GM12878 (cell line): ENCODE measurements around the gene ZFP62. TPM values are rescaled to one million over a fixed set of nuclear protein-coding genes. Genes with fewer than 3 reads are reported as not detected.

Experiments used
- ATAC-seq: fragments of 200-7000 bp; cut with Tn5 transposase; 3 replicates; pipeline ENCODE4 v1.9.1; 2020; ENCODE audit warnings: mild to moderate bottlenecking, moderate library complexity
- BruUV-seq: library from RNA; stranded (reverse); fragments of 400-500 nt; replicated peaks from 2 replicates; lab custom pipeline; 2021; lab: Mats Ljungman, UMichigan
- CTCF ChIA-PET: fragments of 300-600 bp; sonication (Branson Sonifier 250); formaldehyde crosslinking; extraction: SDS; loops from one replicate; lab custom pipeline; 2021; ENCODE audit warnings: inconsistent platforms; lab: Yijun Ruan, JAX
- POLR2A ChIA-PET: fragments of 350-600 bp; formaldehyde crosslinking; extraction: SDS; loops from one replicate; lab custom pipeline; 2021; ENCODE audit warnings: inconsistent platforms; lab: Charles Lee
- RAD21 ChIA-PET: fragments of 300-600 bp; sonication (Branson Sonifier 250); formaldehyde crosslinking; loops from one replicate; lab custom pipeline; 2023; ENCODE audit warnings: antibody characterized with exemption; ENCODE audit not compliant: unreplicated experiment; lab: Charles Lee
- SMC1A ChIA-PET: fragments of 300-600 bp; sonication (Branson Sonifier 250); formaldehyde crosslinking; loops from one replicate; lab custom pipeline; 2023; ENCODE audit not compliant: unreplicated experiment, uncharacterized antibody; lab: Charles Lee
- DNase-seq: peaks from one replicate; pipeline ENCODE4 v3.0.0-alpha.2; 2011; ENCODE audit warnings: low read depth, low spot score
- FAIRE-seq: peaks from 3 replicates; lab custom pipeline; 2011; peaks lifted over from hg19 to GRCh38; lab: Jason Lieb, UNC
- H2AFZ ChIP-seq: 2 replicates; pipeline ENCODE4 v1.6.0; 2011; ENCODE audit warnings: low read depth, low read length, control low read depth; ENCODE audit not compliant: control insufficient read depth
- H3K27ac ChIP-seq: 2 replicates; pipeline ENCODE4 v1.5.1; 2011; ENCODE audit warnings: control low read depth; ENCODE audit not compliant: control insufficient read depth, insufficient read depth
- H3K27me3 ChIP-seq, 2 experiments: replicated peaks in 1 of 2; 2 replicates each; pipeline versions ENCODE4 v1.6.0 to v1.6.1; 2011; ENCODE audit warnings: low read length in 1 of 2; ENCODE audit not compliant: control insufficient read depth in 2 of 2, insufficient read depth in 2 of 2
- H3K36me3 ChIP-seq, 2 experiments: 2 replicates each; pipeline ENCODE4 v1.5.1; 2011; ENCODE audit warnings: low read length in 1 of 2; ENCODE audit not compliant: control insufficient read depth in 2 of 2, insufficient read depth in 2 of 2
- H3K4me1 ChIP-seq: 2 replicates; pipeline ENCODE4 v1.6.1; 2011; ENCODE audit warnings: mild to moderate bottlenecking, low read length, moderate library complexity, mixed read lengths; ENCODE audit not compliant: control insufficient read depth, insufficient read depth
- H3K4me2 ChIP-seq: 2 replicates; pipeline ENCODE4 v1.6.0; 2011; ENCODE audit warnings: control low read depth; ENCODE audit not compliant: control insufficient read depth, insufficient read depth
- H3K4me3 ChIP-seq: fragments of 200-600 bp; sonication (generic); 2 replicates; pipeline ENCODE4 v1.5.1; 2016
- H3K79me2 ChIP-seq: 2 replicates; pipeline ENCODE4 v1.6.0; 2011; ENCODE audit warnings: low read length; ENCODE audit not compliant: control insufficient read depth, insufficient read depth
- H3K9ac ChIP-seq: 2 replicates; pipeline ENCODE4 v1.8.0; 2011; ENCODE audit warnings: low read length, control low read depth, mixed read lengths; ENCODE audit not compliant: control insufficient read depth, insufficient read depth
- H3K9me3 ChIP-seq: replicated peaks from 3 replicates; pipeline ENCODE4 v1.5.1; 2011; ENCODE audit warnings: mild to moderate bottlenecking, low read length; ENCODE audit not compliant: control insufficient read depth, insufficient read depth
- H4K20me1 ChIP-seq: 2 replicates; pipeline ENCODE4 v1.6.0; 2011; ENCODE audit not compliant: control insufficient read depth, insufficient read depth
- EED ChIP-seq: sonication (generic); IDR thresholded peaks from 2 replicates; pipeline ENCODE4 v1.6.1; 2016; ENCODE audit warnings: antibody characterized with exemption, low read depth
- ETV6 ChIP-seq, 2 experiments: fragments of 450-650 bp in 1 of 2; IDR thresholded peaks in 1 of 2; conservative IDR thresholded peaks in 1 of 2; 2 replicates each; pipeline ENCODE4 v1.6.1; 2014; ENCODE audit warnings: antibody characterized with exemption in 1 of 2, borderline replicate concordance in 1 of 2, low read depth in 1 of 2, mild to moderate bottlenecking in 1 of 2, moderate library complexity in 1 of 2
- PAX5 ChIP-seq: IDR thresholded peaks from 2 replicates; pipeline ENCODE4 v1.6.1; 2011; ENCODE audit warnings: low read depth, low read length, borderline replicate concordance
- RAD21 ChIP-seq: IDR thresholded peaks from 2 replicates; pipeline ENCODE4 v1.6.1; 2011; ENCODE audit warnings: mild to moderate bottlenecking, low read depth, low read length, moderate library complexity; ENCODE audit not compliant: insufficient read depth
- RCOR1 ChIP-seq: conservative IDR thresholded peaks from 2 replicates; pipeline ENCODE4 v1.6.1; 2012; ENCODE audit warnings: low read depth, low read length, improper control_type of control experiment
- SP1 ChIP-seq: IDR thresholded peaks from one replicate; pipeline ENCODE4 v1.6.1; 2011; ENCODE audit warnings: low read depth, low read length
- YY1 ChIP-seq: IDR thresholded peaks from 2 replicates; pipeline ENCODE4 v1.6.1; 2011; ENCODE audit warnings: low read depth, mild to moderate bottlenecking, low read length
- ZNF622 ChIP-seq: fragments of 450-650 bp; IDR thresholded peaks from 2 replicates; pipeline ENCODE4 v1.6.1; 2017; ENCODE audit warnings: mild to moderate bottlenecking, inconsistent platforms
- WGBS: methylation state at CpG from one replicate; pipeline ENCODE4 v1.1.6; 2016; ENCODE audit warnings: low lambda C conversion rate; ENCODE audit not compliant: insufficient replicate concordance, insufficient coverage; ENCODE audit errors: missing lambda C conversion rate; 5-methylcytosine and 5-hydroxymethylcytosine counted together
- in situ Hi-C: fragments of 300-500 bp; cut with MboI; formaldehyde crosslinking; loops from 9 replicates; pipeline ENCODE4 v1.14.3; 2018; ENCODE audit warnings: mixed read lengths
- intact Hi-C: fragments of 100-400 bp; cut with micrococcal nuclease; formaldehyde crosslinking; loops from one replicate; pipeline ENCODE4 v1.14.2; 2022; ENCODE audit not compliant: unreplicated experiment
- polyA plus RNA-seq, 11 experiments: library from polyadenylated mRNA; depleted of rRNA in 4 of 11; unstranded in 6 of 11; stranded (reverse) in 5 of 11; fragments of >200 nt; fragmentation: Nextera tagmentation in 4 of 11; fragmentation: Illumina TruSeq in 1 of 11; extraction: Ambion mirVana in 4 of 11; extraction: Trizol in 1 of 11; gene quantifications; 1 replicate in 1 of 11; 2 replicates in 10 of 11; pipeline versions ENCODE4 v1.2.1 to v1.2.3, GENCODE V29; 2011 to 2016; ENCODE audit warnings: inconsistent platforms in 2 of 11, missing spikeins in 2 of 11, low read depth in 1 of 11
- total RNA-seq, 4 experiments: library from RNA; depleted of rRNA in 3 of 4; stranded (reverse); fragments of >200 nt in 3 of 4; fragmentation: Illumina TruSeq in 1 of 4; extraction: Trizol in 1 of 4; gene quantifications; 2 replicates each; pipeline versions ENCODE4 v1.2.1 to v1.2.3, GENCODE V29; 2013 to 2021
- TF ChIP-seq, protein P1 (sequence below): fragments of 450-650 bp; IDR thresholded peaks from 2 replicates; pipeline ENCODE4 v1.6.1; 2017; ENCODE audit warnings: mild to moderate bottlenecking
- TF ChIP-seq, protein P2 (sequence below), 3 experiments: IDR thresholded peaks in 2 of 3; conservative IDR thresholded peaks in 1 of 3; 2 replicates each; pipeline ENCODE4 v1.5.1; 2011; ENCODE audit warnings: low read depth in 3 of 3, low read length in 3 of 3, mild to moderate bottlenecking in 3 of 3, control low read depth in 2 of 3, moderate library complexity in 2 of 3, inconsistent platforms in 1 of 3, mixed read lengths in 1 of 3; ENCODE audit not compliant: control insufficient read depth in 2 of 3, insufficient read depth in 1 of 3; ENCODE audit errors: extremely low read depth in 1 of 3

Gene ZFP62
- total and polyA plus RNA-seq, 10 of the 15 experiments (the other 5 are each of a cell fraction or from before 2014, with no cell fraction given): 9.2 to 39.7 (median 21.1) TPM

DNA sequence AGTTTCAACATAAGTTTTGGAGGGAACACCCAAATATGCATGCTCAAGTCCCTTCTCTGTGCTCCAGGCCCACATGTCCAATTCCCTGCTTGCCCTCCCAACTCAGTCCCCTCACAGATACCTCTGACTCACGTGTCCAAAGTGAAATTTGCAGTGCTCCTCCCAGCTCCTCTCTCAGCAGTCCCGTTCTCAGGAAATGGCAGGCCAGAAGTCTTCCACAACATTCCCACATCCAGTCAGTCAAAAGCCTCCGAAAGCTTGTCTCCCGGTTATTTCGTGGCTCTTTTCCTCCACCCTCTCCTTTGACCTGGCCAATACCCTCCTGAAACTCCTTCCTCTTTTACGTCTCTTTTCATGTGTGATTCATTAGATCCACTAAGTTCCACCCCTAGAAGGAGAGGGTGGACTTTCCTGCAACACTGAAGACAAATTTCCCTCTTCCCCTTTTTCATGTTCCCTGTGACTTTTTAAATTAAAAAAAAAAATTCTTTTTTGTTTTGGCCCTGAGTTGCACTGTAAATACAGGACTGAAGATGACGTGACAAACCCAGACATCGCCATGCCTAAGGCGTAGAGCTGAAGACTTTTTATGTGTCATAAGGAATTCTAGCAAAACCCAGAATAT is 45.7 kb downstream of the ZFP62 start:
- SMC1A ChIA-PET: interaction anchor here (1.3 to 4.5 kb wide), 7 partner anchors 10 to 53 kb away, joined by 5 to 28 read pairs (median 8); no protein-coding TSS in a partner anchor
- Histone ChIP-seq H3K9ac (no peak overlapping the region), H3K27ac (peak overlapping the region; percentile 46; the same call in 1 of the 2 replicates), H3K4me2 (peak overlapping the region; percentile 1), H3K4me1 (peaks cover 54% of the 10 kb centered on the region), H3K9me3 (no peaks in the 10 kb centered on the region), H3K36me3 (no peaks in the 10 kb centered on the region), H2AFZ (peak overlapping the region; percentile 57), H3K4me3 (no peak overlapping the region), H3K79me2 (peaks cover 10% of the 10 kb centered on the region), H4K20me1 (no peaks in the 10 kb centered on the region), H3K27me3 (no peaks in the 10 kb centered on the region)
- WGBS: 74% methylated on average over 9 of the region's 9 CpGs
- RAD21 ChIA-PET: interaction anchor here (1.2 to 9.0 kb wide), 2 partner anchors 16 to 336 kb away, joined by 3 to 70 read pairs; no protein-coding TSS in a partner anchor
- intact Hi-C loops (no loop called here), in situ Hi-C loops (loop anchor here (25.0 kb wide), 1 partner anchor 1003 kb away; the partner anchor contains the start of genes MGAT4B and SQSTM1)
- no peak for TF ChIP-seq ETV6 (conservative IDR thresholded peaks at IDR 0.05 in 1 of 2, IDR thresholded peaks at IDR 0.05 in 1 of 2; ENCODE audit: borderline replicate concordance in 1 of 2, low read depth in 1 of 2)
- TF ChIP-seq EED: 0 out of 2 replicates have a peak, but pooled peaks have one; percentile 30
- CTCF ChIA-PET: interaction anchor here (1.1 to 4.0 kb wide), 3 partner anchors 14 to 53 kb away, joined by 3 to 23 read pairs (median 5); partner anchors contain the start of gene MGAT1
- POLR2A ChIA-PET: interaction anchor here (0.7 to 3.8 kb wide), 4 partner anchors 8 to 45 kb away, joined by 3 to 41 read pairs (median 10); no protein-coding TSS in a partner anchor
- no peak for DNase-seq
- no peak for FAIRE-seq
- ATAC-seq: no peak
- no TSS peak for BruUV-seq

DNA sequence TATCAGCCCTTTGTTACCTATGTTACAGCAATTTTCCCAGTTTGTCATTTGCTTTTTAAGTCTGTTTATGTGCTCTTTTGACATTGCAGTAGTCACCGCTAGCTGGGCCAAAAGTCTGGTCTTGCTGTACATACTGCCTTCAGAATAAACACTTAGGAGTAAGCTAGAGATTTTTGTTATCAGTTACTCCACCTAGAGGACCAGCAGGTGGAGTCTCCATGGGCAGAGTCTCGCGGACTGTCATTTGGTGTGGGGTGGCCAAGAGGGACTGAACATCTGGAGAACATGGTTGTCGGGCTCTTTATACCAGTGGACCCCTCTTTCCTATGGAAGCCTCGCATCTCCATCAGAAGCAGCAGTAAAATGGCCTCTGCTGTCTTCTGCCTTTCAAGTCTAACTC is 47.7 kb downstream of the ZFP62 start:
- H3K27ac ChIP-seq: no peak overlapping the region
- H3K79me2 ChIP-seq: peaks cover 23% of the 10 kb centered on the region
- no peaks in the 10 kb centered on the region for H3K27me3 ChIP-seq
- TF ChIP-seq YY1 (0 out of 2 replicates have a peak, but pooled peaks have one; percentile 35), RAD21 (peak; percentile 44; the same call in 1 of the 2 replicates), ZNF622 (no peak), SP1 (no peak), RCOR1 (no peak), PAX5 (no peak)
- TF ChIP-seq, protein P1, sequence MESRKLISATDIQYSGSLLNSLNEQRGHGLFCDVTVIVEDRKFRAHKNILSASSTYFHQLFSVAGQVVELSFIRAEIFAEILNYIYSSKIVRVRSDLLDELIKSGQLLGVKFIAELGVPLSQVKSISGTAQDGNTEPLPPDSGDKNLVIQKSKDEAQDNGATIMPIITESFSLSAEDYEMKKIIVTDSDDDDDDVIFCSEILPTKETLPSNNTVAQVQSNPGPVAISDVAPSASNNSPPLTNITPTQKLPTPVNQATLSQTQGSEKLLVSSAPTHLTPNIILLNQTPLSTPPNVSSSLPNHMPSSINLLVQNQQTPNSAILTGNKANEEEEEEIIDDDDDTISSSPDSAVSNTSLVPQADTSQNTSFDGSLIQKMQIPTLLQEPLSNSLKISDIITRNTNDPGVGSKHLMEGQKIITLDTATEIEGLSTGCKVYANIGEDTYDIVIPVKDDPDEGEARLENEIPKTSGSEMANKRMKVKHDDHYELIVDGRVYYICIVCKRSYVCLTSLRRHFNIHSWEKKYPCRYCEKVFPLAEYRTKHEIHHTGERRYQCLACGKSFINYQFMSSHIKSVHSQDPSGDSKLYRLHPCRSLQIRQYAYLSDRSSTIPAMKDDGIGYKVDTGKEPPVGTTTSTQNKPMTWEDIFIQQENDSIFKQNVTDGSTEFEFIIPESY: peak; percentile 95
- TF ChIP-seq, protein P2, sequence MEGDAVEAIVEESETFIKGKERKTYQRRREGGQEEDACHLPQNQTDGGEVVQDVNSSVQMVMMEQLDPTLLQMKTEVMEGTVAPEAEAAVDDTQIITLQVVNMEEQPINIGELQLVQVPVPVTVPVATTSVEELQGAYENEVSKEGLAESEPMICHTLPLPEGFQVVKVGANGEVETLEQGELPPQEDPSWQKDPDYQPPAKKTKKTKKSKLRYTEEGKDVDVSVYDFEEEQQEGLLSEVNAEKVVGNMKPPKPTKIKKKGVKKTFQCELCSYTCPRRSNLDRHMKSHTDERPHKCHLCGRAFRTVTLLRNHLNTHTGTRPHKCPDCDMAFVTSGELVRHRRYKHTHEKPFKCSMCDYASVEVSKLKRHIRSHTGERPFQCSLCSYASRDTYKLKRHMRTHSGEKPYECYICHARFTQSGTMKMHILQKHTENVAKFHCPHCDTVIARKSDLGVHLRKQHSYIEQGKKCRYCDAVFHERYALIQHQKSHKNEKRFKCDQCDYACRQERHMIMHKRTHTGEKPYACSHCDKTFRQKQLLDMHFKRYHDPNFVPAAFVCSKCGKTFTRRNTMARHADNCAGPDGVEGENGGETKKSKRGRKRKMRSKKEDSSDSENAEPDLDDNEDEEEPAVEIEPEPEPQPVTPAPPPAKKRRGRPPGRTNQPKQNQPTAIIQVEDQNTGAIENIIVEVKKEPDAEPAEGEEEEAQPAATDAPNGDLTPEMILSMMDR (IDR thresholded peaks at IDR 0.05 in 2 of 3, conservative IDR thresholded peaks at IDR 0.05 in 1 of 3; ENCODE audit: control insufficient read depth in 2 of 3, extremely low read depth in 1 of 3, insufficient read depth in 1 of 3, low read depth in 3 of 3, low read length in 3 of 3): peak; percentile 22 to 35 (median 24); a peak in 2 of 6 replicates

More for the DNA sequence above, 47.7 kb downstream of the ZFP62 start:
- Histone ChIP-seq H3K36me3 (no peaks in the 10 kb centered on the region), H4K20me1 (no peaks in the 10 kb centered on the region), H3K4me2 (no peak overlapping the region), H3K9me3 (no peaks in the 10 kb centered on the region), H3K9ac (no peak overlapping the region), H3K4me3 (no peak overlapping the region), H3K4me1 (peaks cover 54% of the 10 kb centered on the region), H2AFZ (no peak overlapping the region)
- intact Hi-C loops: no loop called here
- POLR2A ChIA-PET: interaction anchor here (1.0 to 4.8 kb wide), 5 partner anchors 9 to 355 kb away, joined by 3 to 38 read pairs (median 5); no protein-coding TSS in a partner anchor
- ATAC-seq: no peak
- 63% methylated on average over 5 of the region's 5 CpGs for WGBS
- in situ Hi-C loops: loop anchor here (25.0 kb wide), 1 partner anchor 1001 kb away; the partner anchor contains the start of genes MGAT4B and SQSTM1
- RAD21 ChIA-PET: interaction anchor here (0.6 to 9.0 kb wide), 8 partner anchors 10 to 55 kb away, joined by 3 to 70 read pairs (median 5); partner anchors contain the start of genes MGAT1 and ZFP62
- DNase-seq: no peak
- BruUV-seq: no TSS peak
- no peak for FAIRE-seq
- SMC1A ChIA-PET: interaction anchor here (1.1 to 4.5 kb wide), 6 partner anchors 8 to 50 kb away, joined by 3 to 28 read pairs (median 6); no protein-coding TSS in a partner anchor
- CTCF ChIA-PET: interaction anchor here (0.8 to 4.0 kb wide), 8 partner anchors 12 to 55 kb away, joined by 3 to 23 read pairs (median 6); partner anchors contain the start of gene MGAT1
